ENCODE data around the gene CD276.

DNA sequence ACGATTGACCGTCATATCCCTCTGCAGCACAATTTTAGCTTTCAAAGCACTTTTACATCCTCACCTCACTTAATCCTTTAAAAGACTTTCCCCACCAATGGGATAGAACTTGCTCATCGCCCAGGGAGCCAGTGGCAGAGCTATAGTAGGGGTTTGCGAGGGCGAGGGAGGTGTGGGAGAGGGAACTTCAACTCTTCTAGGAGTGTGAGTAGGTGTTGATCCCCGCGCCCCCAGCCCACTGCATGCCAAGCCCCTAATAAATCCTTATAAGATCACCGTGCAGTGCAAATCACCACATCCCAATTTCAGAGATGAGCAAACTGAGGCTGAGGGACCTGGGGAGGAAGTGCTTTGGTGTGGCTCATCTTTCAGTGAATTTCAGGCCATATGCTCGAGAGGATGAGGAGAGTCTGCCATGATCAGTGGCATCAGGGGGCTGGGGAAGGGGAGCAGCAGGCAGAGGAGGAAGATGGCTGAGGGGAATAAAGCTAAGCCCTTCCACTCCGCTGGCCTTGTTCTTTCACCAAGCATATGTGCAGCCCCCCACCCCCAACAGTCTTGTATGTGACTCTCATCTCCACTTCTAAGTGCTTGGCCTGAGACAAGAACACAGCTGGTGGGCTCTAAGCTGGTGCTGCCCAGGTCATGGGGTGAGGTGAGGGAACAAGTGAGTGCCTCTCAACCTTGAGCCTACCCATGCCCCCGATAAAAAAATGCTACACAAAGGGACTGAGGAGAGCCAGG is 63.8 kb downstream of the CD276 start:
- TF ChIP-seq, protein P1, sequence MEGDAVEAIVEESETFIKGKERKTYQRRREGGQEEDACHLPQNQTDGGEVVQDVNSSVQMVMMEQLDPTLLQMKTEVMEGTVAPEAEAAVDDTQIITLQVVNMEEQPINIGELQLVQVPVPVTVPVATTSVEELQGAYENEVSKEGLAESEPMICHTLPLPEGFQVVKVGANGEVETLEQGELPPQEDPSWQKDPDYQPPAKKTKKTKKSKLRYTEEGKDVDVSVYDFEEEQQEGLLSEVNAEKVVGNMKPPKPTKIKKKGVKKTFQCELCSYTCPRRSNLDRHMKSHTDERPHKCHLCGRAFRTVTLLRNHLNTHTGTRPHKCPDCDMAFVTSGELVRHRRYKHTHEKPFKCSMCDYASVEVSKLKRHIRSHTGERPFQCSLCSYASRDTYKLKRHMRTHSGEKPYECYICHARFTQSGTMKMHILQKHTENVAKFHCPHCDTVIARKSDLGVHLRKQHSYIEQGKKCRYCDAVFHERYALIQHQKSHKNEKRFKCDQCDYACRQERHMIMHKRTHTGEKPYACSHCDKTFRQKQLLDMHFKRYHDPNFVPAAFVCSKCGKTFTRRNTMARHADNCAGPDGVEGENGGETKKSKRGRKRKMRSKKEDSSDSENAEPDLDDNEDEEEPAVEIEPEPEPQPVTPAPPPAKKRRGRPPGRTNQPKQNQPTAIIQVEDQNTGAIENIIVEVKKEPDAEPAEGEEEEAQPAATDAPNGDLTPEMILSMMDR (IDR thresholded peaks at IDR 0.05), result no peak
- TF ChIP-seq POLR2A (IDR thresholded peaks at IDR 0.05), result no peak
